Pulmonary artery endothelial cell (primary cell): ENCODE data around the gene ZNF124. TPM values are rescaled to one million over a fixed set of nuclear protein-coding genes. Genes with fewer than 3 reads are reported as not detected.

Experiments used
- DNase-seq: peaks from one replicate; pipeline ENCODE4 v3.0.0-alpha.2; 2011; ENCODE audit warnings: low read depth, low spot score
- total RNA-seq: library from RNA; depleted of rRNA; stranded (reverse); fragments of >200 nt; gene quantifications from 2 replicates; pipeline ENCODE4 v1.2.3, GENCODE V29; 2014

ZNF124 gene
- total RNA-seq, 1 donor from 2014 or later: 50.2 TPM

DNA sequence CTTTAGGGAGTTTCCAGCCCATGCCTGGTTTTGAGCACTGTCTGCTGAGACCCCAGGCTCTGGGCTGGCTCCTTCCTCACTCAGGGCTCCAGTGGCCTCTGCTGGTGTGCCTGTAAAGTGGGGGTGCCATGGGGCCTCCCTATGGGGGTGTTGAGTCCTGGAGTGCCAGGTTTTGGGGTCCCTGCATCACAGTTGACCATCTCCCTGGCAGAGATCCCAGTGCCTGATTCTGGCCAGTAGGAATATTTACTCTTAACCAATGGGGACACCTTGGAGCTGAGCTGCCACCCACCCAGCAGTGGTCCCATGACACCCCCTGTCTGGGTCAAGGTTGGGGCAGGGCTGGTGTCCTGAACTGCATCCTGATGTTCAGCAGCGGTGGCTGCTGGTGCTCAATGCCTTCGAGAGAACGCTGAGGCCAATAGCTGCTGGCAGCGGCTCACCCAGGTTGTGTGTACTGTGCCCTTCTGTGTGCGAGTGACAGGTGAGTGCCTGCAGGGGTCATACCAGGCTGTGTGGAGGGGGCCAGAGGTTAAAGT, 58.0 kb downstream of the ZNF124 start:
- no peak for DNase-seq

GRCh38 chr1:247113094-247113497, 58.7 kb downstream of the ZNF124 start:
- DNase-seq: no peak

- no peak for DNase-seq
Measured at GRCh38 chr1:247112479-247112781, 59.4 kb downstream of the ZNF124 start.

DNA sequence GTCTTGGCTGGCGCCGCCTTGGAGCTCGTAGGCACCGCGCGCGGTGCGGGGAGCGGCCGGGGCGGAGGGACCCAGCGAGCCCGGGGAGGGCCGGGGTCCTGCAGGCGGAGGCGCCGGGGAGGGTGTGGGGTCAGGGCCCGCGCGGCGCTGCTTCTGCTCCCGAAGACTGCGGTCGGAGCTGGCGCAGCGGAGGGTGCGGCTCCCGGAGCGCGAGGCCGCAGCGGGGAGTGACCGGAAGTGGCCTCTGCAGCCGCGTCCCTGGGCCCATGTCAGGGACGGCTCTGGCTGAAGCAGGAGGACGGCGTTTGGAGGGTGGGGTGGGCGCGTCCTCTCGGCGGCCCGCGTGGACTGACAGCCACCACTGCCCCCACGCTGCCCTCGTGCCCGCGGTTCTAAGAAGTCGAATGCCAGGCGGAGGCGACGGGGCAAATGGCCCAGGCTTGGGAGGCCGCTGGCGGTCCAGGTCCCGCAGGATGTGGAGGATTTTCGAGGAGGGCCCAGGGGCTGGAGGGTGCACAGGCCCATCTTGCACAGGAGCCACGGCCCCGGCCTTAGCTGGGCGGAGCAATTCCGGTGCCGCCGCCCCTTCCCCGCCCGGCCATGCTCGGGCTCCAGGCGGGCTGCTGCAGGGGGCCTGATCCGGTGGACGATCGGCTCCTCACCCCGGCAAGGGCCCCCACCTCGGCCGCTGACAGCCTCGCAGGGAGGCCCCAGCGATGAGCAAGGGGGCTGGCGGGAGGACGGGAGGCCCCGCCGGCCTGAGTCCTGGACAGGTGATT, 59.9 kb downstream of the ZNF124 start:
- no peak for DNase-seq

DNA sequence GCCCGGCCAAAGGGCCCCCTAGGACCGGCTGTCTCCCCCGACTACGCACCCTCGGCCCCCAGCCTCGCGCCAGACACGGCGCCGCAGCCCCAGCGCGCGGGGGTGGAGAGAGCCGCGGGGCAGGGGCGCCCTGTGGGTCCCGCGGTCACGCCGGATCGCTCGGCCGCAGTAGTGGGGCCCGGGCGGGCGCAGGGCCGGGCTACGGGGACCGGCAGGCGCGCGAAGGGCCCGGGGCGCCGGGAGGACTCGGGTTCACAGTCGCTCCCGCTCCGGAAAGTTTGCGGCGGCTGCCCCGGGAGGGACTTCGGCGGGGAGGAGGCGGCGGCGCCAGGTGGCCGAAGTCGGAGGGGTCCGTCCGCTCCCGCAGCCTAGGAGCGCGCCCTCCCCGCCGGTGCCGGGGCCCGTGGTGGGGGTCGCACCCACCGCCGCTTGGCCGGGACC, 60.5 kb downstream of the ZNF124 start:
- DNase-seq: no peak

- no peak for DNase-seq
Measured at GRCh38 chr1:247110627-247111258, 61.1 kb downstream of the ZNF124 start.

GRCh38 chr1:247107694-247108093, 64.1 kb downstream of the ZNF124 start:
- no peak for DNase-seq

DNA sequence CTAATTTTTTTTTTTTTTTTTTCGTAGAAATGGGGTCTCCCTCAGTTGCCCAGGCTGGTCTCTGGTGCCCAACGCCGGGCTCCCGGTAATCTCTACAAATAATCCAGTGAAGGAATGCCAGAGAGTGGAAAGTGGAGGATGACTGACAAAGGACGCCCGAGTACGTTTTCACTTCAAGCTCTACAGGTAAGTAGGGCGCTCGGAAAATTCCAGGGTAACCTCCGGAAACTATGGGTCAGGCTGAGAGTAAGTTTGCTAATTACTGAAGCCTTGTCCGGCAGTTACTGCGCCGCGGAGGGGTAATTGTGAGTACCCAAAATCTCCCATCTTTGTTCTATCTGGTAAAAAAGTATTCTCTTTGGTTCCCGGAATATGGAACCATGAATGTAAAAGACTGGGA, 65.9 kb downstream of the ZNF124 start:
- DNase-seq: no peak

Other genes with a start within 250 kb of the ZNF124 start
- gene AHCTF1, start 240.1 kb downstream of the ZNF124 start, total RNA-seq: 26.1 and 38.2 TPM in 2 replicates
- gene ZNF695, start 164.0 kb downstream of the ZNF124 start, total RNA-seq: 1.7 and 2.9 TPM in 2 replicates
- gene ZNF670, start 93.2 kb downstream of the ZNF124 start, total RNA-seq: 6.2 TPM in 2 replicates
- gene ZNF669, start 67.7 kb downstream of the ZNF124 start, total RNA-seq: 7.7 and 10.4 TPM in 2 replicates
- not detected in 2 replicates for gene VN1R5, start 84.1 kb upstream of the ZNF124 start, total RNA-seq
- 18.9 and 25.5 TPM in 2 replicates for gene ZNF496, start 159.8 kb upstream of the ZNF124 start, total RNA-seq
- not detected in 2 replicates for gene NLRP3, start 244.2 kb upstream of the ZNF124 start, total RNA-seq